ENCODE results near the gene ATP2A3. TPM values are rescaled to one million over a fixed set of nuclear protein-coding genes. Genes with fewer than 3 reads are reported as not detected.

The ATP2A3 gene
- total RNA-seq, 1 donor from 2014 or later, result under 0.01 TPM

- no peak for FAIRE-seq
- H3K36me3 ChIP-seq (ENCODE audit: control insufficient read depth, insufficient read depth, low read length), result no peaks in the 10 kb centered on the region
Measured at GRCh38 chr17:3954976-3955672, 9.1 kb downstream of the ATP2A3 start.

GRCh38 chr17:3954086-3954485, 10.2 kb downstream of the ATP2A3 start:
- peaks cover 2% of the 10 kb centered on the region for H3K27me3 ChIP-seq (ENCODE audit: control insufficient read depth, insufficient read depth, low read length)
- DNase-seq (ENCODE audit: low read depth), result no peak
- no peak overlapping the region for H3K4me3 ChIP-seq (ENCODE audit: low read depth, low read length)
- H3K36me3 ChIP-seq (ENCODE audit: control insufficient read depth, insufficient read depth, low read length), result no peaks in the 10 kb centered on the region
- no peak for FAIRE-seq
- TF ChIP-seq CTCF (IDR thresholded peaks at IDR 0.05; ENCODE audit: insufficient read depth, low read length, severe bottlenecking), result no peak

More at GRCh38 chr17:3954976-3955672, 9.1 kb downstream of the ATP2A3 start:
- no peak overlapping the region for H3K4me3 ChIP-seq (ENCODE audit: low read depth, low read length)
- no peak for TF ChIP-seq CTCF (IDR thresholded peaks at IDR 0.05; ENCODE audit: insufficient read depth, low read length, severe bottlenecking)
- no peak for DNase-seq (ENCODE audit: low read depth)
- H3K27me3 ChIP-seq (ENCODE audit: control insufficient read depth, insufficient read depth, low read length), result peaks cover 2% of the 10 kb centered on the region

GRCh38 chr17:3953542-3953941, 10.7 kb downstream of the ATP2A3 start:
- Histone ChIP-seq H3K4me3 (ENCODE audit: low read depth, low read length) (no peak overlapping the region), H3K36me3 (ENCODE audit: control insufficient read depth, insufficient read depth, low read length) (no peaks in the 10 kb centered on the region), H3K27me3 (ENCODE audit: control insufficient read depth, insufficient read depth, low read length) (peaks cover 2% of the 10 kb centered on the region)
- no peak for FAIRE-seq
- no peak for DNase-seq (ENCODE audit: low read depth)
- TF ChIP-seq CTCF (IDR thresholded peaks at IDR 0.05; ENCODE audit: insufficient read depth, low read length, severe bottlenecking), result no peak

GRCh38 chr17:3952186-3952585, 12.1 kb downstream of the ATP2A3 start:
- Histone ChIP-seq H3K36me3 (ENCODE audit: control insufficient read depth, insufficient read depth, low read length) (no peaks in the 10 kb centered on the region), H3K27me3 (ENCODE audit: control insufficient read depth, insufficient read depth, low read length) (peaks cover 2% of the 10 kb centered on the region), H3K4me3 (ENCODE audit: low read depth, low read length) (no peak overlapping the region)
- DNase-seq (ENCODE audit: low read depth), result no peak
- TF ChIP-seq CTCF (IDR thresholded peaks at IDR 0.05; ENCODE audit: insufficient read depth, low read length, severe bottlenecking), result no peak
- no peak for FAIRE-seq

GRCh38 chr17:3951420-3951819, 12.8 kb downstream of the ATP2A3 start:
- no peak for TF ChIP-seq CTCF (IDR thresholded peaks at IDR 0.05; ENCODE audit: insufficient read depth, low read length, severe bottlenecking)
- H3K4me3 ChIP-seq (ENCODE audit: low read depth, low read length), result no peak overlapping the region
- peaks cover 2% of the 10 kb centered on the region for H3K27me3 ChIP-seq (ENCODE audit: control insufficient read depth, insufficient read depth, low read length)
- FAIRE-seq (no peak), DNase-seq (ENCODE audit: low read depth) (no peak)
- H3K36me3 ChIP-seq (ENCODE audit: control insufficient read depth, insufficient read depth, low read length), result no peaks in the 10 kb centered on the region

GRCh38 chr17:3951003-3951402, 13.2 kb downstream of the ATP2A3 start:
- FAIRE-seq, result no peak
- H3K4me3 ChIP-seq (ENCODE audit: low read depth, low read length), result no peak overlapping the region
- no peak for TF ChIP-seq CTCF (IDR thresholded peaks at IDR 0.05; ENCODE audit: insufficient read depth, low read length, severe bottlenecking)
- peaks cover 2% of the 10 kb centered on the region for H3K27me3 ChIP-seq (ENCODE audit: control insufficient read depth, insufficient read depth, low read length)
- DNase-seq (ENCODE audit: low read depth), result no peak
- no peaks in the 10 kb centered on the region for H3K36me3 ChIP-seq (ENCODE audit: control insufficient read depth, insufficient read depth, low read length)
